RWPE1 (cell line): Measurements from ENCODE around the gene COX7A2.

Experiments used
- CTCF ChIA-PET: fragments of 350-600 bp; sonication (Branson Sonifier 250); formaldehyde crosslinking; extraction: SDS; loops from one replicate; lab custom pipeline; 2021; lab: Yijun Ruan, JAX
- POLR2A ChIA-PET: fragments of 400-600 bp; formaldehyde crosslinking; extraction: SDS; loops from one replicate; lab custom pipeline; 2020; ENCODE audit warnings: antibody characterized with exemption; ENCODE audit not compliant: low non-redundant PET; lab: Yijun Ruan, JAX
- DNase-seq: peaks from one replicate; pipeline ENCODE4 v3.0.0; 2012; ENCODE audit warnings: low spot score
- H3K27ac ChIP-seq: fragments of 450-650 bp; 2 replicates; pipeline ENCODE4 v1.5.1; 2017
- CTCF ChIP-seq: fragments of 450-650 bp; conservative IDR thresholded peaks from 2 replicates; pipeline ENCODE4 v1.5.1; 2017; ENCODE audit warnings: low read depth, mild to moderate bottlenecking

The COX7A2 gene

GRCh38 chr6:75244063-75244584, 523 bp upstream of the COX7A2 start:
- no peak for TF ChIP-seq CTCF
- POLR2A ChIA-PET, result no interaction called here
- DNase-seq, result no peak
- H3K27ac ChIP-seq, result peak overlapping the region; percentile 89
- CTCF ChIA-PET, result no interaction called here

- CTCF ChIA-PET, result no interaction called here
- no peak for TF ChIP-seq CTCF
- no peak for DNase-seq
- H3K27ac ChIP-seq, result no peak overlapping the region
- POLR2A ChIA-PET, result no interaction called here
Measured at GRCh38 chr6:75236630-75237029, 7.0 kb downstream of the COX7A2 start.

GRCh38 chr6:75235271-75235670, 8.3 kb downstream of the COX7A2 start:
- CTCF ChIA-PET, result no interaction called here
- TF ChIP-seq CTCF, result no peak
- no peak for DNase-seq
- no peak overlapping the region for H3K27ac ChIP-seq
- POLR2A ChIA-PET, result no interaction called here

- H3K27ac ChIP-seq, result no peak overlapping the region
- CTCF ChIA-PET, result interaction anchor here (0.6 kb wide), 1 partner anchor 1406 kb away, joined by 3 read pairs; no protein-coding TSS in a partner anchor
- POLR2A ChIA-PET, result no interaction called here
- no peak for DNase-seq
- TF ChIP-seq CTCF, result no peak
Measured at GRCh38 chr6:75234126-75234865, 9.3 kb downstream of the COX7A2 start.

DNA sequence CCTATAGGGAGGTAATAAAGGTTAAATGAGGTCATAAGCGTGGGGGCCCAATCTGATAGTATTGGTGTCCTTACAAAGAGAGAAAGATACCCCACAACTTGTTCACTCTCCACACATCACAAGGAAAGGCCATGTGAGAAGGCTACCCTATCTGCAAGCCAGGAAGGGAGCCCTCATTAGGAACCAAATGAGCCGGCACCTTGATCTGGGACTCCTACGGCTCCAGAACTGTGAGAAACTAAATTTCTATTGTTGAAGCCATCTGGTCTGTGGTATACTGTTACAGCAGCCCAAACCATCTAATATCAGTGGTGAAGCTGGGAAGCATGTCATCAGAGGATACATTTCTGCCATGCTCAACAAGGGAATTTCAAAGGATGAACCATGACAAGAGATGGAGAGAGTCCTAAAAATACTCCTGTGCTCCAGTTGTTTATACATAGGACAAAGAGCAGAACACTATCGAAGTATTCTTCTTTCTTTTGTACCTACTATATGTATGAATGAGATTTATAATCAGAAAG, 10.4 kb downstream of the COX7A2 start:
- POLR2A ChIA-PET, result no interaction called here
- DNase-seq, result no peak
- no peak for TF ChIP-seq CTCF
- CTCF ChIA-PET, result no interaction called here
- H3K27ac ChIP-seq, result no peak overlapping the region

DNA sequence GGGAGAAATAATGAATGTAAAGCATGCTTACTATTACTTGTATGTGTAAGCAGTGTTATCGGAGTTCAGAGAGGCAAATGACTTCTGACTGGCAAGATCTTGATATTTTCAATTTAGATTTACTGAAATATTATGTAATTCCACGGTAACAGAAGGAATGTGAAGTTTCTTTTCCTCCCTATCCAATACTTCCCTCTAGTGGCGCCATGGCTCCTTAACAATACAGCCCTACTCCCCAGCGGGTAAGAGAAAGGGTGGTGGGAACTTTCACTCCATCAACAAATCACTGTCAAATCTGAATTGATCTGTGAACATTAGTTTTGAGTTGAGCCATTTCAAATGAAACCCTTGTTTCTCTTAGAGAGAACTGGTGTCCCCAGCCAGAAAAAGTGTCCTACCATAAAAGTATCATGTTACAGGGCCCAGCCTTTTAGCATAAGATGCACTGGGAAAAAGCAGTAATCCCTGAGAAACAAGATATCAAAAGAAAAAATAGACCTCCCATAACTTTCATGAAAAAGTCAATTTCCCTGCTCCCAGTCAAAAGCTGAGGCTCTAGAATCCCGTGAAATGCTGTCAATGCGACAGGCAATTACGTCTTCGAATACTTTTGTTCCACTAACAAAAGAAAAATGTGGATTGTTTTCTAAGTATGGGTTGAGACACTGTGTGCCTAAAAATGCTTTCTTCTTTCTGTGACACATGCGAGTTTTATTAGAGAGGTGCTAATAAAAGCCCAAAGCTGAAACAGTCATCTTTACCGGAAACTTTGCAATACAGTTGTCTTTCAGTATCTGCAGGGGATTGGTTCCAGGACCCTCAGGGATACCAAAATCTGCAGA, 12.9 kb downstream of the COX7A2 start:
- DNase-seq, result peak; percentile 66
- ChIA-PET CTCF (no interaction called here), POLR2A (no interaction called here)
- TF ChIP-seq CTCF, result peak; percentile 82
- no peak overlapping the region for H3K27ac ChIP-seq
